ENCODE data around the gene KLHDC9. TPM values are rescaled to one million over a fixed set of nuclear protein-coding genes. Genes with fewer than 3 reads are reported as not detected.

Gene KLHDC9
- total and polyA plus RNA-seq, 9 of the 15 experiments (the other 6 are each of a cell fraction or from before 2014, with no cell fraction given) = not detected

- TF ChIP-seq HMGN3 (IDR thresholded peaks at IDR 0.05; ENCODE audit: borderline replicate concordance, extremely low read depth, insufficient read length, low read depth, low read length) (peak; percentile 71), STAT5A (IDR thresholded peaks at IDR 0.05; ENCODE audit: borderline replicate concordance, low read length) (peak; percentile 1; the same call in 1 of the 2 replicates), MXI1 (IDR thresholded peaks at IDR 0.05; ENCODE audit: low read depth, low read length) (no peak), BHLHE40 (IDR thresholded peaks at IDR 0.05; ENCODE audit: low read length) (0 out of 2 replicates have a peak, but pooled peaks have one; percentile 32), FOSL1 (tag; conservative IDR thresholded peaks at IDR 0.05) (peak; percentile 91), MAFK (IDR thresholded peaks at IDR 0.05; ENCODE audit: low read length) (no peak), SIX5 (IDR thresholded peaks at IDR 0.05; ENCODE audit: borderline replicate concordance in 1 of 2, insufficient read depth in 1 of 2, low read depth in 1 of 2, low read length in 2 of 2) (peak; percentile 66 to 75), REST (IDR thresholded peaks at IDR 0.05; ENCODE audit: borderline replicate concordance) (peak; percentile 53; the same call in 1 of the 2 replicates), REST (CRISPR knock-in tag; IDR thresholded peaks at IDR 0.05; ENCODE audit: low read depth) (no peak), NUFIP1 (IDR thresholded peaks at IDR 0.05; ENCODE audit: partially characterized antibody) (no peak), ZNF140 (CRISPR knock-in tag; IDR thresholded peaks at IDR 0.05) (no peak)
- TF ChIP-seq, protein P1, sequence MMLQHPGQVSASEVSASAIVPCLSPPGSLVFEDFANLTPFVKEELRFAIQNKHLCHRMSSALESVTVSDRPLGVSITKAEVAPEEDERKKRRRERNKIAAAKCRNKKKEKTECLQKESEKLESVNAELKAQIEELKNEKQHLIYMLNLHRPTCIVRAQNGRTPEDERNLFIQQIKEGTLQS (IDR thresholded peaks at IDR 0.05) = peak; percentile 88
- TF ChIP-seq, protein P1 (CRISPR knock-in tag; conservative IDR thresholded peaks at IDR 0.05) = peak; percentile 59; the same call in 1 of the 2 replicates
Measured at GRCh38 chr1:161132410-161133219, 34.5 kb downstream of the KLHDC9 start, which contains the start of gene DEDD (continued).

All from K562 (cell line).